NCI-H2081 (cell line): ENCODE results near the gene PHF19.

ENCODE experiments used
- DNase-seq, 2 experiments: peaks; one replicate each; lab custom pipeline; 2025; lab: John Stamatoyannopoulos, UW

PHF19 gene

GRCh38 chr9:120913647-120914264 is 36.8 kb upstream of the PHF19 start:
- no peak for DNase-seq

GRCh38 chr9:120912958-120913646 is 36.1 kb upstream of the PHF19 start:
- no peak for DNase-seq

- DNase-seq = no peak
Measured at GRCh38 chr9:120911295-120911837, 34.4 kb upstream of the PHF19 start.

- DNase-seq = no peak
Measured at GRCh38 chr9:120910643-120911042, 33.7 kb upstream of the PHF19 start.

GRCh38 chr9:120909904-120910303 is 32.9 kb upstream of the PHF19 start:
- no peak for DNase-seq

- DNase-seq = no peak
Measured at GRCh38 chr9:120905315-120906164, 28.6 kb upstream of the PHF19 start.

GRCh38 chr9:120904978-120905301 is 28.0 kb upstream of the PHF19 start:
- no peak for DNase-seq

GRCh38 chr9:120904061-120904977 is 27.3 kb upstream of the PHF19 start:
- no peak for DNase-seq

GRCh38 chr9:120902569-120903535 is 25.9 kb upstream of the PHF19 start:
- no peak for DNase-seq

- no peak for DNase-seq
Measured at GRCh38 chr9:120901755-120902568, 25.0 kb upstream of the PHF19 start.

GRCh38 chr9:120900824-120901223 is 23.8 kb upstream of the PHF19 start:
- DNase-seq = no peak

GRCh38 chr9:120899490-120900068 is 22.6 kb upstream of the PHF19 start:
- DNase-seq = no peak

GRCh38 chr9:120898396-120898795 is 21.4 kb upstream of the PHF19 start:
- no peak for DNase-seq

- no peak for DNase-seq
Measured at GRCh38 chr9:120895951-120896350, 19.0 kb upstream of the PHF19 start.

- DNase-seq = no peak
Measured at GRCh38 chr9:120894321-120895148, 17.5 kb upstream of the PHF19 start.

GRCh38 chr9:120893611-120894307 is 16.8 kb upstream of the PHF19 start:
- no peak for DNase-seq

GRCh38 chr9:120892748-120893610 is 16.0 kb upstream of the PHF19 start:
- DNase-seq = peak in 1 of 2 experiments; percentile 61
